Right lobe of liver (tissue), 6 donors: ENCODE measurements around the gene MRPL22. TPM values are rescaled to one million over a fixed set of nuclear protein-coding genes. Genes with fewer than 3 reads are reported as not detected.

Experiments used
- ATAC-seq, 4 donors: fragments of 200-7000 bp; cut with Tn5 transposase; one replicate each; pipeline ENCODE4 v1.9.1; 2020; ENCODE audit warnings: mild to moderate bottlenecking in 4 of 4, moderate library complexity in 4 of 4
- DNase-seq, 3 donors: peaks; one replicate each; pipeline ENCODE4 v3.0.0-alpha.2; 2020
- H3K27ac ChIP-seq, 3 donors: fragments of 200-600 bp; one replicate each; pipeline ENCODE4 v1.8.0; 2022
- H3K27me3 ChIP-seq, 2 donors: fragments of 200-600 bp; one replicate each; pipeline ENCODE4 v1.8.0; 2022
- H3K36me3 ChIP-seq, 4 donors: fragments of 200-600 bp; sonication (generic) in 1 of 4; one replicate each; pipeline versions ENCODE4 v1.5.1 to v1.8.0; 2017 to 2022; ENCODE audit warnings: control low read depth in 1 of 4
- H3K4me1 ChIP-seq, 4 donors: fragments of 200-600 bp; sonication (generic) in 1 of 4; one replicate each; pipeline versions ENCODE4 v1.5.1 to v1.8.0; 2017 to 2022; ENCODE audit warnings: control low read depth in 1 of 4
- H3K4me3 ChIP-seq, 3 donors: fragments of 200-600 bp; one replicate each; pipeline ENCODE4 v1.8.0; 2022
- H3K9me3 ChIP-seq, 4 donors: fragments of 200-600 bp; sonication (generic) in 1 of 4; one replicate each; pipeline versions ENCODE4 v1.5.1 to v1.8.0; 2017 to 2022; ENCODE audit warnings: control low read depth in 1 of 4
- POLR2A ChIP-seq: fragments of 450-650 bp; IDR thresholded peaks from one replicate; pipeline ENCODE4 v1.6.1; 2017; ENCODE audit warnings: antibody characterized with exemption, mild to moderate bottlenecking
- WGBS: methylation state at CpG from one replicate; pipeline ENCODE4 v1.1.6; 2018; ENCODE audit warnings: low coverage, low lambda C conversion rate; ENCODE audit not compliant: insufficient coverage; ENCODE audit errors: missing lambda C conversion rate; 5-methylcytosine and 5-hydroxymethylcytosine counted together
- intact Hi-C, 2 donors: fragments of 100-400 bp; cut with DNase I; formaldehyde crosslinking; loops; one replicate each; pipeline versions ENCODE4 v1.11.2 to v1.14.1; 2022
- total RNA-seq, 6 experiments: library from RNA; depleted of rRNA in 2 of 6; stranded (reverse); fragments of >200 nt in 2 of 6; fragmentation: NEBNext Ultra II Directional in 3 of 6; extraction: Animal tissue kit (Norgen Biotek cat#: 25700) in 3 of 6; gene quantifications; one replicate each; pipeline versions ENCODE4 v1.1.0 to v1.2.4, GENCODE V29; 2016 to 2023
- TF ChIP-seq, protein P1 (sequence below), 4 donors: fragments of 200-600 bp in 3 of 4; fragments of 450-650 bp in 1 of 4; IDR thresholded peaks; one replicate each; pipeline versions ENCODE4 v1.5.1 to v1.8.0; 2016 to 2022; ENCODE audit warnings: antibody characterized with exemption in 4 of 4, mild to moderate bottlenecking in 2 of 4
- donor health status: DM: no; HTN: yes; CAD: no.
- donor health status: DM: no; HTN: no; CAD: no.
- donor health status: DM: no; HTN: no; CAD: no.
- donor health status: DM: no; HTN: yes; CAD: no.
- donor health status: DM: no; HTN: yes; CAD: no.

The MRPL22 gene
- total RNA-seq, 6 experiments from 2014 or later, result 22.0 to 30.9 (median 26.4) TPM

DNA sequence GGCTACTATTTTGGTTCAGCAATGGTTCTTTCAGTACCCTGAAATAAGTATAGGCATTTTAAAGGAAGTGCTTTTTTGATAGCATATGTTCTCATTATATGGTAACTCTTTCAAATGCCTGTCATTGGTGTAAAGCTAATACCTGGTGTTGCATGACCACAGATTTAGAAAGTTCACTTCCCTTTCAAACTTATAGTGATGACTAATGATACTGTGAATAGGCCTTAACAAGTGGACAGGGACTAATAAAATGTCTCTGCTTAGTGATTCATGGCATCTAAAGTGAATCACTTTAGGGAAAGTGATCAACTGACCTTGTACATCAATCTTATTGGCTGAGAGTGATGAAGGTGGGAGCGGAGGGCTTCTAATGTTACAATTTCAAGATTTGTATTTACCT is 21.6 kb downstream of the MRPL22 start:
- WGBS, result 100% methylated on average over 1 of the region's 1 CpG
- Histone ChIP-seq H3K36me3 (peaks cover 0 to 45% (median 18%) of the 10 kb centered on the region in 4 donors), H3K4me1 (no peaks in the 10 kb centered on the region), H3K4me3 (no peak overlapping the region), H3K27ac (no peak overlapping the region), H3K9me3 (no peaks in the 10 kb centered on the region), H3K27me3 (no peaks in the 10 kb centered on the region)
- ATAC-seq (no peak), DNase-seq (no peak)
- intact Hi-C loops, result no loop called here
- TF ChIP-seq, protein P1, sequence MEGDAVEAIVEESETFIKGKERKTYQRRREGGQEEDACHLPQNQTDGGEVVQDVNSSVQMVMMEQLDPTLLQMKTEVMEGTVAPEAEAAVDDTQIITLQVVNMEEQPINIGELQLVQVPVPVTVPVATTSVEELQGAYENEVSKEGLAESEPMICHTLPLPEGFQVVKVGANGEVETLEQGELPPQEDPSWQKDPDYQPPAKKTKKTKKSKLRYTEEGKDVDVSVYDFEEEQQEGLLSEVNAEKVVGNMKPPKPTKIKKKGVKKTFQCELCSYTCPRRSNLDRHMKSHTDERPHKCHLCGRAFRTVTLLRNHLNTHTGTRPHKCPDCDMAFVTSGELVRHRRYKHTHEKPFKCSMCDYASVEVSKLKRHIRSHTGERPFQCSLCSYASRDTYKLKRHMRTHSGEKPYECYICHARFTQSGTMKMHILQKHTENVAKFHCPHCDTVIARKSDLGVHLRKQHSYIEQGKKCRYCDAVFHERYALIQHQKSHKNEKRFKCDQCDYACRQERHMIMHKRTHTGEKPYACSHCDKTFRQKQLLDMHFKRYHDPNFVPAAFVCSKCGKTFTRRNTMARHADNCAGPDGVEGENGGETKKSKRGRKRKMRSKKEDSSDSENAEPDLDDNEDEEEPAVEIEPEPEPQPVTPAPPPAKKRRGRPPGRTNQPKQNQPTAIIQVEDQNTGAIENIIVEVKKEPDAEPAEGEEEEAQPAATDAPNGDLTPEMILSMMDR (IDR thresholded peaks at IDR 0.05), result no peak
- no peak for TF ChIP-seq POLR2A

GRCh38 chr5:154966081-154966841 is 25.4 kb downstream of the MRPL22 start:
- TF ChIP-seq POLR2A, result no peak
- TF ChIP-seq, protein P1 (IDR thresholded peaks at IDR 0.05), result no peak
- DNase-seq (no peak), ATAC-seq (peak; percentile 59 to 82 (median 65))
- no peak overlapping the region for H3K4me3 ChIP-seq
- H3K27me3 ChIP-seq, result no peaks in the 10 kb centered on the region
- H3K4me1 ChIP-seq, result no peaks in the 10 kb centered on the region
- H3K27ac ChIP-seq, result peak overlapping the region in 1 of 3 donors; percentile 25
- H3K36me3 ChIP-seq, result peaks cover 0 to 22% (median 10%) of the 10 kb centered on the region in 4 donors
- no peaks in the 10 kb centered on the region for H3K9me3 ChIP-seq
- WGBS, result 62% methylated on average over 2 of the region's 7 CpGs
- intact Hi-C loops, result no loop called here

DNA sequence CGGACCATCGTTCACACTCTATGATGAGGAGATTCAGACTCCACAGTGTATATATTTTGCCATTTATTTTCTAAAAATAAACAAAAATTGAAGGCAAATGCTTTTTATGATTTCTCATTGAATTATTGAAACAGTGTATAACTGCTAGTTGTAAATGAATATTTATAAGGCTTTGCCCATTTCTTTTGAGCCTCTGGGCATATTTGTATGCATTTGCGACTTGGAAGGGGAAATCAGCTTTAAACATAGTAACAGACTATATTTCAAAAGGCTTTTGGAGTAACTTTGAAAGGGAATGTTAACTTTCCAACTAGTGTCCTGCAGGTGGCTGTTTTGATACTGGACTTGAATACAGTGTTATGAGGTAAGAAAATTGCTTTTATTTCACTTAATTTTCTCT is 26.0 kb downstream of the MRPL22 start:
- Histone ChIP-seq H3K4me3 (no peak overlapping the region), H3K36me3 (peaks cover 0 to 16% (median 8%) of the 10 kb centered on the region in 4 donors), H3K9me3 (no peaks in the 10 kb centered on the region), H3K27ac (peak overlapping the region in 1 of 3 donors; percentile 9), H3K27me3 (no peaks in the 10 kb centered on the region), H3K4me1 (no peaks in the 10 kb centered on the region)
- ATAC-seq (no peak), DNase-seq (no peak)
- TF ChIP-seq POLR2A, result no peak
- TF ChIP-seq, protein P1 (IDR thresholded peaks at IDR 0.05), result no peak
- 79% methylated on average over 3 of the region's 3 CpGs for WGBS
- intact Hi-C loops, result no loop called here

DNA sequence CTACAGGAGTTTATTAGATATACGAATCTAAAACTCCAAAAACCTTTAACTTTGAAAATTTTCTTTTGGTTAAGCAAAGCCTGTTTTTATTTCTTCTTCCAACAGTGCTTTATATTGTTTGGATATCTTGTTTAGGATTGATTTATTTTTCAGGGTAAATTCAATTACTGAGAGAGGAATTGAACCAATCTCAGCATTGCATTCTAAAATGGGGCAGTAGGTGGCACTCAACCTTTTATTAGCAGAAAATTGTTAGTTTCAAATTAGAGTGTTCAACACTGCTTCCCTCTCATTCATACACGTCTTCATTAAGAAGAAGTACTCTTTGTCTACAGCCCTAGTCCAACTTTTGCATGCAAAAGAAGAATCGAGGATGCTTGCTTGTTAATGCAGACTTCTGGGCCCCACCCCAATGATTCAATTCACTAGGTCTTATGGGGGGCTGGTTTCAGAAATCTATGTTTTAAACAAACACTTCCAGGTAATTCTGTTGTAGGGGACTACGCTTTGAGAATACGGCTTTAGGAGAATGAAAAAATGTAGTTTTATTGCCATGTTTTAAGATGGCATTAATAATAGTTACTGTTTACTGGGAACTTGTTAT is 26.6 kb downstream of the MRPL22 start:
- H3K36me3 ChIP-seq, result peaks cover 0 to 14% (median 6%) of the 10 kb centered on the region in 4 donors
- H3K4me1 ChIP-seq, result no peaks in the 10 kb centered on the region
- H3K27ac ChIP-seq, result peak overlapping the region in 1 of 3 donors; percentile 9
- TF ChIP-seq, protein P1 (IDR thresholded peaks at IDR 0.05), result peak; percentile 19 to 50 (median 42)
- TF ChIP-seq POLR2A, result no peak
- DNase-seq, result no peak
- peak in 3 of 4 donors; percentile 29 to 34 (median 34) for ATAC-seq
- no peaks in the 10 kb centered on the region for H3K27me3 ChIP-seq
- WGBS, result 66% methylated on average over 5 of the region's 5 CpGs
- intact Hi-C loops, result no loop called here
- H3K9me3 ChIP-seq, result no peaks in the 10 kb centered on the region
- H3K4me3 ChIP-seq, result no peak overlapping the region
